Liver (tissue), 9 donors: ENCODE measurements around the gene MTRR. TPM values are rescaled to one million over a fixed set of nuclear protein-coding genes. Genes with fewer than 3 reads are reported as not detected.

Experiments used
- DNase-seq: peaks from one replicate; pipeline ENCODE4 v3.0.0-alpha.2; 2017; ENCODE audit warnings: low spot score
- H3K27ac ChIP-seq, 2 donors: one replicate each; pipeline ENCODE4 v1.7.0; 2013; ENCODE audit warnings: inconsistent platforms in 2 of 2, low read length in 2 of 2, control low read depth in 1 of 2, low read depth in 1 of 2, mild to moderate bottlenecking in 1 of 2
- H3K27me3 ChIP-seq, 4 donors: one replicate each; pipeline versions ENCODE4 v1.6.1 to v1.7.0; 2013; ENCODE audit warnings: low read length in 3 of 4, inconsistent platforms in 1 of 4, mild to moderate bottlenecking in 1 of 4, moderate library complexity in 1 of 4; ENCODE audit not compliant: control insufficient read depth in 4 of 4, insufficient read depth in 4 of 4
- H3K36me3 ChIP-seq, 4 donors: one replicate each; pipeline versions ENCODE4 v1.6.1 to v1.7.0; 2013; ENCODE audit warnings: low read length in 3 of 4, mild to moderate bottlenecking in 3 of 4, low read depth in 1 of 4, moderate library complexity in 1 of 4; ENCODE audit not compliant: control insufficient read depth in 4 of 4, insufficient read depth in 3 of 4
- H3K4me1 ChIP-seq, 4 donors: one replicate each; pipeline versions ENCODE4 v1.6.1 to v1.7.0; 2013; ENCODE audit warnings: low read length in 3 of 4, mild to moderate bottlenecking in 3 of 4, moderate library complexity in 1 of 4; ENCODE audit not compliant: control insufficient read depth in 4 of 4, insufficient read depth in 4 of 4
- H3K4me3 ChIP-seq, 3 donors: one replicate each; pipeline versions ENCODE4 v1.6.1 to v1.7.0; 2013; ENCODE audit warnings: low read length in 3 of 3, control low read depth in 1 of 3, low read depth in 1 of 3, mild to moderate bottlenecking in 1 of 3
- H3K9ac ChIP-seq, 2 donors: one replicate each; pipeline ENCODE4 v1.7.0; 2013; ENCODE audit warnings: low read length in 2 of 2, mild to moderate bottlenecking in 2 of 2, moderate library complexity in 2 of 2, control low read depth in 1 of 2, low read depth in 1 of 2
- H3K9me3 ChIP-seq, 4 donors: one replicate each; pipeline versions ENCODE4 v1.6.1 to v1.7.0; 2013; ENCODE audit warnings: low read length in 3 of 4; ENCODE audit not compliant: control insufficient read depth in 4 of 4
- ATF3 ChIP-seq: IDR thresholded peaks from 2 replicates; pipeline ENCODE4 v1.6.1; 2016; ENCODE audit warnings: antibody characterized with exemption
- CTCF ChIP-seq: fragments of 150-350 bp; IDR thresholded peaks from 2 replicates; pipeline ENCODE4 v1.5.1; 2017; ENCODE audit warnings: improper control_type of control experiment, low read depth, low read length; ENCODE audit not compliant: missing input control
- EGR1 ChIP-seq, 2 donors: IDR thresholded peaks; 2 replicates each; pipeline ENCODE4 v1.6.1; 2016 to 2018; ENCODE audit warnings: antibody characterized with exemption in 2 of 2, low read depth in 2 of 2
- FOXA1 ChIP-seq: IDR thresholded peaks from 2 replicates; pipeline ENCODE4 v1.6.1; 2016; ENCODE audit warnings: antibody characterized with exemption
- FOXA2 ChIP-seq: IDR thresholded peaks from 2 replicates; pipeline ENCODE4 v1.6.1; 2016; ENCODE audit warnings: antibody characterized with exemption
- GABPA ChIP-seq, 2 donors: IDR thresholded peaks in 1 of 2; conservative IDR thresholded peaks in 1 of 2; 2 replicates each; pipeline ENCODE4 v1.6.1; 2016; ENCODE audit warnings: antibody characterized with exemption in 2 of 2, mild to moderate bottlenecking in 1 of 2, moderate library complexity in 1 of 2
- HNF4A ChIP-seq, 2 donors: conservative IDR thresholded peaks; 2 replicates each; pipeline ENCODE4 v1.6.1; 2016; ENCODE audit warnings: antibody characterized with exemption in 2 of 2, mild to moderate bottlenecking in 2 of 2
- HNF4G ChIP-seq: IDR thresholded peaks from 2 replicates; pipeline ENCODE4 v1.6.1; 2016; ENCODE audit warnings: antibody characterized with exemption
- JUND ChIP-seq, 2 donors: IDR thresholded peaks; 2 replicates each; pipeline ENCODE4 v1.6.1; 2016; ENCODE audit warnings: antibody characterized with exemption in 2 of 2
- MAX ChIP-seq: IDR thresholded peaks from 2 replicates; pipeline ENCODE4 v1.6.1; 2016; ENCODE audit warnings: antibody characterized with exemption
- NR2F2 ChIP-seq: IDR thresholded peaks from 2 replicates; pipeline ENCODE4 v1.6.1; 2016; ENCODE audit warnings: antibody characterized with exemption
- RAD21 ChIP-seq, 2 donors: IDR thresholded peaks; 2 replicates each; pipeline ENCODE4 v1.6.1; 2016; ENCODE audit warnings: antibody characterized with exemption in 2 of 2, mild to moderate bottlenecking in 2 of 2
- REST ChIP-seq: IDR thresholded peaks from 2 replicates; pipeline ENCODE4 v1.6.1; 2016; ENCODE audit warnings: antibody characterized with exemption, mild to moderate bottlenecking
- SP1 ChIP-seq: IDR thresholded peaks from 2 replicates; pipeline ENCODE4 v1.6.1; 2018; ENCODE audit warnings: antibody characterized with exemption, mild to moderate bottlenecking
- TAF1 ChIP-seq: conservative IDR thresholded peaks from 2 replicates; pipeline ENCODE4 v1.6.1; 2016; ENCODE audit warnings: antibody characterized with exemption, mild to moderate bottlenecking
- YY1 ChIP-seq: IDR thresholded peaks from 2 replicates; pipeline ENCODE4 v1.6.1; 2016; ENCODE audit warnings: antibody characterized with exemption, mild to moderate bottlenecking
- ZBTB33 ChIP-seq: IDR thresholded peaks from 2 replicates; pipeline ENCODE4 v1.6.1; 2016; ENCODE audit warnings: antibody characterized with exemption
- WGBS: extraction: QIAGEN DNeasy Blood & Tissue Kit; methylation state at CpG from one replicate; pipeline ENCODE4 v1.1.7; 2013; 5-methylcytosine and 5-hydroxymethylcytosine counted together
- polyA plus RNA-seq, 2 donors: library from polyadenylated mRNA; stranded (reverse) in 1 of 2; unstranded in 1 of 2; fragments of 200-250 nt in 1 of 2; fragments of >200 nt in 1 of 2; fragmentation: Nextera tagmentation in 1 of 2; extraction: Ambion mirVana in 1 of 2; gene quantifications; one replicate each; pipeline versions ENCODE4 v1.2.1 to v1.2.3, GENCODE V29; 2013 to 2015
- total RNA-seq, 2 donors: library from RNA; depleted of rRNA; stranded (reverse); fragments of >200 nt; gene quantifications; one replicate each; pipeline ENCODE4 v1.2.3, GENCODE V29; 2014
- donor health status: healthy.
- donor health status: healthy.
- donor health status: healthy.
- donor health status: healthy.
- donor health status: healthy.

MTRR gene
- total and polyA plus RNA-seq, 4 donors, result 16.2 to 49.7 (median 18.0) TPM

- no peak for DNase-seq
- no peak overlapping the region for H3K27ac ChIP-seq
- no peak overlapping the region for H3K4me3 ChIP-seq
- no peaks in the 10 kb centered on the region for H3K4me1 ChIP-seq
- H3K36me3 ChIP-seq, result no peaks in the 10 kb centered on the region
- H3K27me3 ChIP-seq, result no peaks in the 10 kb centered on the region
- no peak for TF ChIP-seq HNF4A (conservative IDR thresholded peaks at IDR 0.05)
- TF ChIP-seq SP1, result no peak
- TF ChIP-seq GABPA (IDR thresholded peaks at IDR 0.05 in 1 of 2, conservative IDR thresholded peaks at IDR 0.05 in 1 of 2), result no peak
- TF ChIP-seq CTCF, result no peak
- TF ChIP-seq TAF1, result no peak
- TF ChIP-seq ZBTB33, result no peak
- TF ChIP-seq YY1, result no peak
- TF ChIP-seq REST, result no peak
- no peak for TF ChIP-seq FOXA2
- TF ChIP-seq EGR1 (IDR thresholded peaks at IDR 0.05; ENCODE audit: low read depth in 2 of 2), result no peak
- TF ChIP-seq MAX, result no peak
- no peak for TF ChIP-seq FOXA1
- TF ChIP-seq NR2F2, result no peak
- TF ChIP-seq RAD21 (IDR thresholded peaks at IDR 0.05), result no peak
- TF ChIP-seq JUND (IDR thresholded peaks at IDR 0.05), result no peak
- no peak for TF ChIP-seq ATF3
- no peak for TF ChIP-seq HNF4G
- 52% methylated on average over 3 of the region's 3 CpGs for WGBS
- no peaks in the 10 kb centered on the region for H3K9me3 ChIP-seq
- H3K9ac ChIP-seq, result no peak overlapping the region
These were observed 31.5 kb upstream of the MTRR start for GRCh38 chr5:7837403-7837802.

- H3K4me1 ChIP-seq, result no peaks in the 10 kb centered on the region
- no peak for DNase-seq
- no peak for TF ChIP-seq MAX
- no peak for TF ChIP-seq FOXA2
- TF ChIP-seq SP1, result no peak
- no peak for TF ChIP-seq GABPA (IDR thresholded peaks at IDR 0.05 in 1 of 2, conservative IDR thresholded peaks at IDR 0.05 in 1 of 2)
- H3K27ac ChIP-seq, result no peak overlapping the region
- no peaks in the 10 kb centered on the region for H3K36me3 ChIP-seq
- H3K9ac ChIP-seq, result no peak overlapping the region
- H3K27me3 ChIP-seq, result no peaks in the 10 kb centered on the region
- no peak overlapping the region for H3K4me3 ChIP-seq
- 81% methylated on average over 2 of the region's 2 CpGs for WGBS
- H3K9me3 ChIP-seq, result no peaks in the 10 kb centered on the region
These were observed 26.4 kb upstream of the MTRR start for GRCh38 chr5:7842531-7842930.
